ENCODE results near the gene BANP. TPM values are rescaled to one million over a fixed set of nuclear protein-coding genes. Genes with fewer than 3 reads are reported as not detected.
"Not testable (repeated sequence)": the region's sequence is repeated elsewhere in the genome, so short reads cannot be mapped to it uniquely, and the experiment has no call there.

BANP gene
- polyA plus RNA-seq, 4 donors, result 14.9 to 29.2 (median 24.4) TPM

- DNase-seq (ENCODE audit: low read depth in 4 of 4, low spot score in 3 of 4), result no peak
These were observed 61.1 kb downstream of the BANP start for GRCh38 chr16:88012360-88012759.

GRCh38 chr16:88013091-88013609 is 61.9 kb downstream of the BANP start:
- no peak for DNase-seq (ENCODE audit: low read depth in 4 of 4, low spot score in 3 of 4)

GRCh38 chr16:88013766-88014251 is 62.6 kb downstream of the BANP start:
- DNase-seq (ENCODE audit: low read depth in 4 of 4, low spot score in 3 of 4), result no peak

- DNase-seq (ENCODE audit: low read depth in 4 of 4, low spot score in 3 of 4), result no peak
These were observed 63.1 kb downstream of the BANP start for GRCh38 chr16:88014252-88014781.

GRCh38 chr16:88014954-88015805 is 63.9 kb downstream of the BANP start:
- DNase-seq (ENCODE audit: low read depth in 4 of 4, low spot score in 3 of 4), result no peak

- no peak for DNase-seq (ENCODE audit: low read depth in 4 of 4, low spot score in 3 of 4)
These were observed 64.5 kb downstream of the BANP start for GRCh38 chr16:88015806-88016140.

GRCh38 chr16:88016386-88016785 is 65.2 kb downstream of the BANP start:
- DNase-seq (ENCODE audit: low read depth in 4 of 4, low spot score in 3 of 4), result not testable (repeated sequence)

- DNase-seq (ENCODE audit: low read depth in 4 of 4, low spot score in 3 of 4), result no peak
These were observed 65.7 kb downstream of the BANP start for GRCh38 chr16:88016964-88017363.

- no peak for DNase-seq (ENCODE audit: low read depth in 4 of 4, low spot score in 3 of 4)
These were observed 66.4 kb downstream of the BANP start for GRCh38 chr16:88017587-88018101.

- DNase-seq (ENCODE audit: low read depth in 4 of 4, low spot score in 3 of 4), result not testable (repeated sequence)
These were observed 67.1 kb downstream of the BANP start for GRCh38 chr16:88018382-88018781.

GRCh38 chr16:88019041-88019820 is 68.0 kb downstream of the BANP start:
- DNase-seq (ENCODE audit: low read depth in 4 of 4, low spot score in 3 of 4), result not testable (repeated sequence)

GRCh38 chr16:88019821-88020515 is 68.7 kb downstream of the BANP start:
- no peak for DNase-seq (ENCODE audit: low read depth in 4 of 4, low spot score in 3 of 4)

GRCh38 chr16:88020516-88020885 is 69.3 kb downstream of the BANP start:
- DNase-seq (ENCODE audit: low read depth in 4 of 4, low spot score in 3 of 4), result no peak

- DNase-seq (ENCODE audit: low read depth in 4 of 4, low spot score in 3 of 4), result not testable (repeated sequence)
These were observed 70.1 kb downstream of the BANP start for GRCh38 chr16:88021041-88021970.

- no peak for DNase-seq (ENCODE audit: low read depth in 4 of 4, low spot score in 3 of 4)
These were observed 71.1 kb downstream of the BANP start for GRCh38 chr16:88022076-88023042.

GRCh38 chr16:88023366-88023765 is 72.1 kb downstream of the BANP start:
- DNase-seq (ENCODE audit: low read depth in 4 of 4, low spot score in 3 of 4), result no peak

GRCh38 chr16:88023786-88024185 is 72.6 kb downstream of the BANP start:
- DNase-seq (ENCODE audit: low read depth in 4 of 4, low spot score in 3 of 4), result no peak

- DNase-seq (ENCODE audit: low read depth in 4 of 4, low spot score in 3 of 4), result not testable (repeated sequence)
These were observed 73.4 kb downstream of the BANP start for GRCh38 chr16:88024491-88025085.

Data from left renal pelvis (tissue), 4 donors.